ENCODE measurements around the gene SF1.

Gene SF1

GRCh38 chr11:64792482-64792881, 14.1 kb upstream of the SF1 start:
- no peak for DNase-seq
- no peaks in the 10 kb centered on the region for H3K9me3 Mint-ChIP-seq
- H3K27me3 Mint-ChIP-seq (ENCODE audit: low read depth, poor library complexity) = no peaks in the 10 kb centered on the region
- no peaks in the 10 kb centered on the region for H3K36me3 Mint-ChIP-seq (ENCODE audit: low read depth)
- H3K27ac Mint-ChIP-seq = no peak overlapping the region
- no peak for TF ChIP-seq CTCF (IDR thresholded peaks at IDR 0.05)
- H3K4me3 Mint-ChIP-seq = no peak overlapping the region
- H3K4me1 Mint-ChIP-seq = peaks cover 32% of the 10 kb centered on the region

- Mint-ChIP-seq H3K27ac (no peak overlapping the region), H3K4me3 (no peak overlapping the region), H3K27me3 (ENCODE audit: low read depth, poor library complexity) (no peaks in the 10 kb centered on the region), H3K4me1 (peaks cover 32% of the 10 kb centered on the region), H3K36me3 (ENCODE audit: low read depth) (no peaks in the 10 kb centered on the region), H3K9me3 (no peaks in the 10 kb centered on the region)
- no peak for DNase-seq
- TF ChIP-seq CTCF (IDR thresholded peaks at IDR 0.05) = no peak
Observed at GRCh38 chr11:64791781-64792291, 13.5 kb upstream of the SF1 start.

- DNase-seq = no peak
- Mint-ChIP-seq H3K9me3 (no peaks in the 10 kb centered on the region), H3K36me3 (ENCODE audit: low read depth) (no peaks in the 10 kb centered on the region), H3K4me1 (peaks cover 18% of the 10 kb centered on the region), H3K4me3 (no peak overlapping the region), H3K27me3 (ENCODE audit: low read depth, poor library complexity) (no peaks in the 10 kb centered on the region), H3K27ac (no peak overlapping the region)
- no peak for TF ChIP-seq CTCF (IDR thresholded peaks at IDR 0.05)
Observed at GRCh38 chr11:64790205-64791095, 12.1 kb upstream of the SF1 start.

- TF ChIP-seq CTCF (IDR thresholded peaks at IDR 0.05) = no peak
- no peak overlapping the region for H3K4me3 Mint-ChIP-seq
- no peaks in the 10 kb centered on the region for H3K36me3 Mint-ChIP-seq (ENCODE audit: low read depth)
Observed at GRCh38 chr11:64789331-64790204, 11.2 kb upstream of the SF1 start.

GRCh38 chr11:64788321-64789215, 10.2 kb upstream of the SF1 start:
- no peak overlapping the region for H3K27ac Mint-ChIP-seq
- H3K36me3 Mint-ChIP-seq (ENCODE audit: low read depth) = no peaks in the 10 kb centered on the region
- no peak for TF ChIP-seq CTCF (IDR thresholded peaks at IDR 0.05)
- H3K4me3 Mint-ChIP-seq = no peak overlapping the region
- H3K4me1 Mint-ChIP-seq = peaks cover 4% of the 10 kb centered on the region
- DNase-seq = no peak
- H3K27me3 Mint-ChIP-seq (ENCODE audit: low read depth, poor library complexity) = no peaks in the 10 kb centered on the region
- H3K9me3 Mint-ChIP-seq = no peaks in the 10 kb centered on the region

More at GRCh38 chr11:64789331-64790204, 11.2 kb upstream of the SF1 start:
- Mint-ChIP-seq H3K27me3 (ENCODE audit: low read depth, poor library complexity) (no peaks in the 10 kb centered on the region), H3K4me1 (peaks cover 13% of the 10 kb centered on the region), H3K27ac (no peak overlapping the region), H3K9me3 (no peaks in the 10 kb centered on the region)
- no peak for DNase-seq
